Measurements from ENCODE around the gene LRRFIP1. TPM values are rescaled to one million over a fixed set of nuclear protein-coding genes. Genes with fewer than 3 reads are reported as not detected.
A peak's percentile ranks its signal among the peaks of the same experiment; 100 is the strongest.

The LRRFIP1 gene
- total and polyA plus RNA-seq, 2 experiments from 2014 or later: 90.9 to 95.3 TPM

GRCh38 chr2:237742191-237742590 is 114.8 kb downstream of the LRRFIP1 start:
- no peaks in the 10 kb centered on the region for H3K36me3 ChIP-seq
- no peak for DNase-seq (ENCODE audit: low read depth in 1 of 2, low spot score in 1 of 2)
- no peak overlapping the region for H3K27ac ChIP-seq
- H3K27me3 ChIP-seq: no peaks in the 10 kb centered on the region
- no peak overlapping the region for H3K4me3 ChIP-seq
- H3K9me3 ChIP-seq (ENCODE audit: low read depth): no peaks in the 10 kb centered on the region
- no peak for TF ChIP-seq CTCF (IDR thresholded peaks at IDR 0.05; ENCODE audit: low read depth, low read length)
- H3K4me1 ChIP-seq (ENCODE audit: low read depth): peaks cover 10% of the 10 kb centered on the region

GRCh38 chr2:237742614-237743013 is 115.2 kb downstream of the LRRFIP1 start:
- no peak overlapping the region for H3K27ac ChIP-seq
- no peak for TF ChIP-seq CTCF (IDR thresholded peaks at IDR 0.05; ENCODE audit: low read depth, low read length)
- no peak overlapping the region for H3K4me3 ChIP-seq
- H3K9me3 ChIP-seq (ENCODE audit: low read depth): no peaks in the 10 kb centered on the region
- H3K4me1 ChIP-seq (ENCODE audit: low read depth): peaks cover 10% of the 10 kb centered on the region
- no peaks in the 10 kb centered on the region for H3K27me3 ChIP-seq
- DNase-seq (ENCODE audit: low read depth in 1 of 2, low spot score in 1 of 2): no peak
- H3K36me3 ChIP-seq: peaks cover 2% of the 10 kb centered on the region

GRCh38 chr2:237743024-237743423 is 115.6 kb downstream of the LRRFIP1 start:
- no peak overlapping the region for H3K4me3 ChIP-seq
- DNase-seq (ENCODE audit: low read depth in 1 of 2, low spot score in 1 of 2): no peak
- no peak for TF ChIP-seq CTCF (IDR thresholded peaks at IDR 0.05; ENCODE audit: low read depth, low read length)
- H3K9me3 ChIP-seq (ENCODE audit: low read depth): no peaks in the 10 kb centered on the region
- peaks cover 3% of the 10 kb centered on the region for H3K36me3 ChIP-seq
- H3K4me1 ChIP-seq (ENCODE audit: low read depth): peaks cover 10% of the 10 kb centered on the region
- no peaks in the 10 kb centered on the region for H3K27me3 ChIP-seq
- H3K27ac ChIP-seq: no peak overlapping the region

- Histone ChIP-seq H3K9me3 (ENCODE audit: low read depth) (no peaks in the 10 kb centered on the region), H3K27me3 (no peaks in the 10 kb centered on the region), H3K4me3 (no peak overlapping the region), H3K27ac (peak overlapping the region; percentile 59), H3K4me1 (ENCODE audit: low read depth) (peaks cover 9% of the 10 kb centered on the region), H3K36me3 (peaks cover 9% of the 10 kb centered on the region)
- DNase-seq (ENCODE audit: low read depth in 1 of 2, low spot score in 1 of 2): no peak
- no peak for TF ChIP-seq CTCF (IDR thresholded peaks at IDR 0.05; ENCODE audit: low read depth, low read length)
Measured at GRCh38 chr2:237743561-237744269, 116.3 kb downstream of the LRRFIP1 start.

GRCh38 chr2:237744270-237744612 is 116.9 kb downstream of the LRRFIP1 start:
- Histone ChIP-seq H3K36me3 (peaks cover 11% of the 10 kb centered on the region), H3K4me3 (no peak overlapping the region), H3K27ac (peak overlapping the region; percentile 59), H3K9me3 (ENCODE audit: low read depth) (no peaks in the 10 kb centered on the region), H3K27me3 (no peaks in the 10 kb centered on the region), H3K4me1 (ENCODE audit: low read depth) (peaks cover 4% of the 10 kb centered on the region)
- no peak for TF ChIP-seq CTCF (IDR thresholded peaks at IDR 0.05; ENCODE audit: low read depth, low read length)
- no peak for DNase-seq (ENCODE audit: low read depth in 1 of 2, low spot score in 1 of 2)

All from cardiac muscle cell (in vitro differentiated cells and primary cell).